ENCODE results near the gene DHRS7B.

DNA sequence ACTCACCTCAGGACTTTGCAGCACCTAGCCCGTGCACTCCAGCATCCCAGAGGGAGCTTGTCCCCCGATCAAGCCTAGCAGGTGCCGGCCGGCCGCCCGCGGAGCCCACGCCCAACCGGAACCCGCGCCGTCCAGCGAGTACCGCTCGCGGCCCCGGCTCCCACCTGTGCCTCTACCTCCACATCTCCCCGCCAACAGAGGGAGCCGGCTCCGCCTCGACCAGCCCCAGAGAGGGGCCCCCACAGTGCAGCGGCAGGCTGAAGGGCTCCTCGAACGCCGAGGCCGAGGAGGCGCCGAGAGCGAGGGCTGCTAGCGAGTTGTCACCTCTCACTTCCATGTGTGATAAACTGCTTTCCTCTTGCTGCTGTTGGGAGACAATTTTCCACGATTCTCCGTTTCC lies 41.1 kb upstream of the DHRS7B start:
- TF ChIP-seq EZH2 (IDR thresholded peaks at IDR 0.05; ENCODE audit: borderline replicate concordance, insufficient read depth, low read length, poor library complexity, severe bottlenecking), result no peak
- TF ChIP-seq, protein P1, sequence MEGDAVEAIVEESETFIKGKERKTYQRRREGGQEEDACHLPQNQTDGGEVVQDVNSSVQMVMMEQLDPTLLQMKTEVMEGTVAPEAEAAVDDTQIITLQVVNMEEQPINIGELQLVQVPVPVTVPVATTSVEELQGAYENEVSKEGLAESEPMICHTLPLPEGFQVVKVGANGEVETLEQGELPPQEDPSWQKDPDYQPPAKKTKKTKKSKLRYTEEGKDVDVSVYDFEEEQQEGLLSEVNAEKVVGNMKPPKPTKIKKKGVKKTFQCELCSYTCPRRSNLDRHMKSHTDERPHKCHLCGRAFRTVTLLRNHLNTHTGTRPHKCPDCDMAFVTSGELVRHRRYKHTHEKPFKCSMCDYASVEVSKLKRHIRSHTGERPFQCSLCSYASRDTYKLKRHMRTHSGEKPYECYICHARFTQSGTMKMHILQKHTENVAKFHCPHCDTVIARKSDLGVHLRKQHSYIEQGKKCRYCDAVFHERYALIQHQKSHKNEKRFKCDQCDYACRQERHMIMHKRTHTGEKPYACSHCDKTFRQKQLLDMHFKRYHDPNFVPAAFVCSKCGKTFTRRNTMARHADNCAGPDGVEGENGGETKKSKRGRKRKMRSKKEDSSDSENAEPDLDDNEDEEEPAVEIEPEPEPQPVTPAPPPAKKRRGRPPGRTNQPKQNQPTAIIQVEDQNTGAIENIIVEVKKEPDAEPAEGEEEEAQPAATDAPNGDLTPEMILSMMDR (IDR thresholded peaks at IDR 0.05; ENCODE audit: poor library complexity, severe bottlenecking), result no peak
- TF ChIP-seq EP300 (conservative IDR thresholded peaks at IDR 0.05; ENCODE audit: poor library complexity, severe bottlenecking), result no peak
- TF ChIP-seq POLR2AphosphoS5 (IDR thresholded peaks at IDR 0.05), result no peak
